WTC11 (cell line): ENCODE results near the gene IL21R. TPM values are rescaled to one million over a fixed set of nuclear protein-coding genes. Genes with fewer than 3 reads are reported as not detected.

Source experiments
- ATAC-seq: fragments of 200-7000 bp; cut with Tn5 transposase; 2 replicates; pipeline ENCODE4 v1.10.0; 2021; ENCODE audit warnings: mild to moderate bottlenecking, moderate library complexity
- CTCF ChIA-PET: fragments of 300-600 bp; sonication (Branson Sonifier 250); formaldehyde crosslinking; loops from one replicate; lab custom pipeline; 2021; ENCODE audit warnings: antibody characterized with exemption; lab: Charles Lee
- POLR2A ChIA-PET: fragments of 350-600 bp; sonication (Branson Sonifier 250); formaldehyde crosslinking; loops from one replicate; lab custom pipeline; 2021; ENCODE audit warnings: antibody characterized with exemption; lab: Charles Lee
- DNase-seq: peaks from one replicate; pipeline ENCODE4 v3.0.0; 2021; ENCODE audit warnings: low spot score
- H3K27ac Mint-ChIP-seq: 2 replicates; pipeline ENCODE4 v1.8.0; 2021; ENCODE audit warnings: mixed read lengths
- H3K27me3 Mint-ChIP-seq: 2 replicates; pipeline ENCODE4 v1.8.0; 2021; ENCODE audit warnings: low read depth, mild to moderate bottlenecking, moderate library complexity, mixed read lengths
- H3K36me3 Mint-ChIP-seq: 2 replicates; pipeline ENCODE4 v1.8.0; 2021; ENCODE audit warnings: mixed read lengths
- H3K4me1 Mint-ChIP-seq: 2 replicates; pipeline ENCODE4 v1.8.0; 2022; ENCODE audit warnings: mixed read lengths
- H3K4me3 Mint-ChIP-seq: 2 replicates; pipeline ENCODE4 v1.8.0; 2021; ENCODE audit warnings: mild to moderate bottlenecking, moderate library complexity, mixed read lengths
- H3K9me3 Mint-ChIP-seq: 2 replicates; pipeline ENCODE4 v1.8.0; 2021; ENCODE audit warnings: mixed read lengths
- AR ChIP-seq: fragments of 250-450 bp; sonication (Bioruptor Pico); IDR thresholded peaks from 2 replicates; pipeline ENCODE4 v1.9.0; 2021; ENCODE audit warnings: mild to moderate bottlenecking
- ATF1 ChIP-seq: sonication (generic); formaldehyde crosslinking; IDR thresholded peaks from 2 replicates; pipeline ENCODE4 v1.8.1; 2023; ENCODE audit warnings: mild to moderate bottlenecking, moderate library complexity, missing genetic modification reagents
- ATF6 ChIP-seq: sonication (generic); formaldehyde crosslinking; IDR thresholded peaks from 2 replicates; pipeline ENCODE4 v1.8.1; 2023; ENCODE audit warnings: mild to moderate bottlenecking, missing genetic modification reagents
- CDX4 ChIP-seq: fragments of 250-450 bp; sonication (Bioruptor Pico); IDR thresholded peaks from 2 replicates; pipeline ENCODE4 v1.9.0; 2021; ENCODE audit warnings: moderate library complexity, mild to moderate bottlenecking, inconsistent platforms, borderline replicate concordance
- CREB1 ChIP-seq: sonication (generic); formaldehyde crosslinking; IDR thresholded peaks from 2 replicates; pipeline ENCODE4 v1.8.0; 2023; ENCODE audit warnings: mild to moderate bottlenecking, missing genetic modification reagents
- CTCF ChIP-seq: fragments of 200-600 bp; IDR thresholded peaks from 2 replicates; pipeline ENCODE4 v1.8.0; 2022; ENCODE audit warnings: antibody characterized with exemption
- EMX1 ChIP-seq: fragments of 250-450 bp; sonication (Bioruptor Pico); IDR thresholded peaks from 2 replicates; pipeline ENCODE4 v1.8.0; 2021; ENCODE audit warnings: mild to moderate bottlenecking
- FOXK1 ChIP-seq: sonication (generic); formaldehyde crosslinking; IDR thresholded peaks from 2 replicates; pipeline ENCODE4 v1.8.0; 2022; ENCODE audit warnings: mild to moderate bottlenecking, moderate library complexity, missing genetic modification reagents
- GTF2I ChIP-seq: fragments of 250-450 bp; sonication (Bioruptor Pico); conservative IDR thresholded peaks from 2 replicates; pipeline ENCODE4 v1.4.0; 2021; ENCODE audit warnings: mild to moderate bottlenecking
- HMGA2 ChIP-seq: fragments of 250-450 bp; sonication (Bioruptor Pico); IDR thresholded peaks from 2 replicates; pipeline ENCODE4 v1.4.0; 2021; ENCODE audit warnings: mild to moderate bottlenecking, moderate library complexity
- IRF2 ChIP-seq: sonication (generic); formaldehyde crosslinking; IDR thresholded peaks from 2 replicates; pipeline ENCODE4 v1.8.0; 2022; ENCODE audit warnings: low read depth, missing genetic modification reagents, borderline replicate concordance
- JAZF1 ChIP-seq: fragments of 250-450 bp; sonication (Bioruptor Pico); IDR thresholded peaks from 2 replicates; pipeline ENCODE4 v1.9.0; 2021; ENCODE audit warnings: moderate library complexity, mild to moderate bottlenecking, inconsistent platforms
- KAT7 ChIP-seq: sonication (generic); formaldehyde crosslinking; IDR thresholded peaks from 2 replicates; pipeline ENCODE4 v1.8.1; 2023; ENCODE audit warnings: missing genetic modification reagents, mild to moderate bottlenecking, borderline replicate concordance
- MLX ChIP-seq: sonication (generic); formaldehyde crosslinking; IDR thresholded peaks from 2 replicates; pipeline ENCODE4 v1.8.1; 2023; ENCODE audit warnings: mild to moderate bottlenecking, missing genetic modification reagents, moderate library complexity
- NFYB ChIP-seq: sonication (generic); formaldehyde crosslinking; conservative IDR thresholded peaks from 2 replicates; pipeline ENCODE4 v1.8.0; 2022; ENCODE audit warnings: low read depth, missing genetic modification reagents
- NR3C1 ChIP-seq: sonication (generic); formaldehyde crosslinking; conservative IDR thresholded peaks from 2 replicates; pipeline ENCODE4 v1.8.1; 2023; ENCODE audit warnings: low read depth, mild to moderate bottlenecking, missing genetic modification reagents
- OVOL2 ChIP-seq: fragments of 250-450 bp; sonication (Bioruptor Pico); IDR thresholded peaks from 2 replicates; pipeline ENCODE4 v1.9.0; 2021; ENCODE audit warnings: mild to moderate bottlenecking, borderline replicate concordance
- PREB ChIP-seq: sonication (generic); formaldehyde crosslinking; IDR thresholded peaks from 2 replicates; pipeline ENCODE4 v1.8.1; 2022; ENCODE audit warnings: mild to moderate bottlenecking, missing genetic modification reagents, moderate library complexity, borderline replicate concordance
- RELA ChIP-seq: sonication (generic); formaldehyde crosslinking; IDR thresholded peaks from 2 replicates; pipeline ENCODE4 v1.8.1; 2022; ENCODE audit warnings: missing genetic modification reagents, mild to moderate bottlenecking, borderline replicate concordance
- SP1 ChIP-seq: sonication (generic); formaldehyde crosslinking; conservative IDR thresholded peaks from 2 replicates; pipeline ENCODE4 v1.8.1; 2022; ENCODE audit warnings: missing genetic modification reagents
- STAT6 ChIP-seq: sonication (generic); formaldehyde crosslinking; conservative IDR thresholded peaks from 2 replicates; pipeline ENCODE4 v1.8.1; 2023; ENCODE audit warnings: mild to moderate bottlenecking, low read depth, missing genetic modification reagents, moderate library complexity
- TP53 ChIP-seq: sonication (generic); formaldehyde crosslinking; IDR thresholded peaks from 2 replicates; pipeline ENCODE4 v1.8.1; 2023; ENCODE audit warnings: mild to moderate bottlenecking, missing genetic modification reagents
- ZBTB21 ChIP-seq: sonication (generic); formaldehyde crosslinking; IDR thresholded peaks from 2 replicates; pipeline ENCODE4 v1.8.1; 2023; ENCODE audit warnings: mild to moderate bottlenecking, missing genetic modification reagents, borderline replicate concordance
- ZSCAN18 ChIP-seq: fragments of 250-450 bp; sonication (Bioruptor Pico); IDR thresholded peaks from 2 replicates; pipeline ENCODE4 v2.1.2; 2022; ENCODE audit warnings: mild to moderate bottlenecking, moderate library complexity
- total RNA-seq: library from RNA; stranded (reverse); gene quantifications from 3 replicates; pipeline ENCODE4 v1.2.3, GENCODE V29; 2021

Gene IL21R
- total RNA-seq, 1 experiment from 2014 or later = 0.70 TPM

GRCh38 chr16:27384425-27384824, 17.5 kb upstream of the IL21R start:
- DNase-seq (no peak), ATAC-seq (no peak)
- Mint-ChIP-seq H3K27ac (no peak overlapping the region), H3K27me3 (peaks cover 7% of the 10 kb centered on the region), H3K4me3 (no peak overlapping the region), H3K36me3 (no peaks in the 10 kb centered on the region), H3K9me3 (peaks cover 23% of the 10 kb centered on the region), H3K4me1 (no peaks in the 10 kb centered on the region)
- CTCF ChIA-PET = no interaction called here
- POLR2A ChIA-PET = no interaction called here
- TF ChIP-seq ZSCAN18 (CRISPR knock-in tag) (no peak), NR3C1 (no peak), RELA (CRISPR knock-in tag) (no peak), ATF1 (CRISPR knock-in tag) (no peak), HMGA2 (no peak), SP1 (CRISPR knock-in tag) (no peak), JAZF1 (CRISPR knock-in tag) (no peak), PREB (CRISPR knock-in tag) (no peak), NFYB (no peak), FOXK1 (no peak)

- DNase-seq = no peak
- Mint-ChIP-seq H3K4me3 (no peak overlapping the region), H3K4me1 (no peaks in the 10 kb centered on the region), H3K36me3 (no peaks in the 10 kb centered on the region), H3K27me3 (peaks cover 9% of the 10 kb centered on the region), H3K27ac (no peak overlapping the region), H3K9me3 (peaks cover 19% of the 10 kb centered on the region)
- POLR2A ChIA-PET = no interaction called here
- ATAC-seq = no peak
- CTCF ChIA-PET = interaction anchor here (1.2 to 1.8 kb wide), 2 partner anchors 10 to 206 kb away, joined by 5 to 6 read pairs; no protein-coding TSS in a partner anchor
- no peak for TF ChIP-seq ATF6 (CRISPR knock-in tag)
- TF ChIP-seq EMX1 (CRISPR knock-in tag) = no peak
- TF ChIP-seq IRF2 (CRISPR knock-in tag) = no peak
- TF ChIP-seq CDX4 = no peak
- TF ChIP-seq CTCF = no peak
- no peak for TF ChIP-seq KAT7
- TF ChIP-seq MLX (CRISPR knock-in tag) = no peak
- no peak for TF ChIP-seq ZBTB21 (CRISPR knock-in tag)
- no peak for TF ChIP-seq STAT6 (CRISPR knock-in tag)
- TF ChIP-seq NR3C1 = no peak
- TF ChIP-seq CREB1 = no peak
- no peak for TF ChIP-seq GTF2I (CRISPR knock-in tag)
- no peak for TF ChIP-seq OVOL2 (CRISPR knock-in tag)
- TF ChIP-seq AR (CRISPR knock-in tag) = no peak
- TF ChIP-seq TP53 (CRISPR knock-in tag) = no peak
These were observed 16.6 kb upstream of the IL21R start for GRCh38 chr16:27385398-27385797.
